ENCODE results near the gene GRIP1.

GRIP1 gene

DNA sequence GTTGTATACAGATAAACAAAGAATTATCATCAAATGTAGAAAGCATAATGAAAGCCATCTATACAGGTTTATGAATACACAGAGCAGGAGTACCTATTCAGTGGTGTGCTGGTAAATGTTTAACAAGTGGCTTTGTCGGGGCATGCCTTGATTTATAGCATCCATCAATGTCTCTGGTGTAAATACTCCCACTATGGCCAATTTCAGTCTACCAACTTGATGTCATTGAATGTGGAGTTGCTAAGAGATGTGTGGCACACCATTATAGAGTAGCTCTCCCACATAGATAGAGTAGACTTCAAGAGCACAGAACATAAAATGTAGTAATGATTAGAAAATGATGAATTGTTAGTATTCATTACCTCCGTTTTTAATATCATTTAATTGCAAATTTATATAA is 9.3 kb downstream of the GRIP1 start:
- no peak overlapping the region for H3K27ac ChIP-seq
- TF ChIP-seq, protein P1, sequence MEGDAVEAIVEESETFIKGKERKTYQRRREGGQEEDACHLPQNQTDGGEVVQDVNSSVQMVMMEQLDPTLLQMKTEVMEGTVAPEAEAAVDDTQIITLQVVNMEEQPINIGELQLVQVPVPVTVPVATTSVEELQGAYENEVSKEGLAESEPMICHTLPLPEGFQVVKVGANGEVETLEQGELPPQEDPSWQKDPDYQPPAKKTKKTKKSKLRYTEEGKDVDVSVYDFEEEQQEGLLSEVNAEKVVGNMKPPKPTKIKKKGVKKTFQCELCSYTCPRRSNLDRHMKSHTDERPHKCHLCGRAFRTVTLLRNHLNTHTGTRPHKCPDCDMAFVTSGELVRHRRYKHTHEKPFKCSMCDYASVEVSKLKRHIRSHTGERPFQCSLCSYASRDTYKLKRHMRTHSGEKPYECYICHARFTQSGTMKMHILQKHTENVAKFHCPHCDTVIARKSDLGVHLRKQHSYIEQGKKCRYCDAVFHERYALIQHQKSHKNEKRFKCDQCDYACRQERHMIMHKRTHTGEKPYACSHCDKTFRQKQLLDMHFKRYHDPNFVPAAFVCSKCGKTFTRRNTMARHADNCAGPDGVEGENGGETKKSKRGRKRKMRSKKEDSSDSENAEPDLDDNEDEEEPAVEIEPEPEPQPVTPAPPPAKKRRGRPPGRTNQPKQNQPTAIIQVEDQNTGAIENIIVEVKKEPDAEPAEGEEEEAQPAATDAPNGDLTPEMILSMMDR (conservative IDR thresholded peaks at IDR 0.05): no peak

DNA sequence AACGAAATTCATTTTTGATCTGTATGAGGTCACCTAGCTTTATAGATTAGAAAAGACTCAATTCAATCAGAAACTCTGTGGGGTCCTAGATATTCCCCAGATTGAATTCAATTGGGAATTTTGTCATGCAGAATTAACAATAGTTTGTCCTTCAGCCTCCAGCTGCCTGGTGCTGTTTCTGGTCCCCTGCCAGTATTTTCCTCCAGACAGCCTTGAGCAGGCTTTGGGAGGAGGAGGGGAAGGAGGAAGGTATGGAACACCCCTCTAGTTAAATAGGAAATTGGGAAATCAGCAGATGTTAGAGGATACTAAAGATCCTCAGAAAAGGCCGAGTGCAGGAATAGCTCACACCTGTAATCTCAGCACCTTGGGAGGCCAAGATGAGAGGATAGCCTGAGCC is 10.6 kb downstream of the GRIP1 start:
- H3K27ac ChIP-seq: no peak overlapping the region
- TF ChIP-seq, protein P1 (conservative IDR thresholded peaks at IDR 0.05): no peak

DNA sequence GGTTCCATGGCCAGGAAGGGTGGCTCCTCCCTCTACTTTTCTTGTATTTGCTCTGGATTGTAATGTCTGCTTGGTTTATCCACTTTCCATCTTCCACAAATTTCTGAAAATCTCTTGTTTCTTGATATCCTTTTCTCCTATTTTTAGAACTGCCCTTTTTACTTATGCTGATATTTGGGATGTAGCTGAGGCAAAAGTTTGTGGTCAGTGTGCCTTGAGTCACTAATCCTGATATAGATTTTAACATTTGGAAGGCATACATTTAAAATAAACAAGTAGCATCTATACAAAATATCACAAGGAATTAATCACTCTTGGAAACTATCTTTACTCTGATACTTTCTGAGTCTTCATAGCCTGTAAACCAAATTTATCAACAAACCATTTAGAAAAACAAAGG is 11.0 kb downstream of the GRIP1 start:
- TF ChIP-seq, protein P1 (conservative IDR thresholded peaks at IDR 0.05): no peak
- no peak overlapping the region for H3K27ac ChIP-seq

DNA sequence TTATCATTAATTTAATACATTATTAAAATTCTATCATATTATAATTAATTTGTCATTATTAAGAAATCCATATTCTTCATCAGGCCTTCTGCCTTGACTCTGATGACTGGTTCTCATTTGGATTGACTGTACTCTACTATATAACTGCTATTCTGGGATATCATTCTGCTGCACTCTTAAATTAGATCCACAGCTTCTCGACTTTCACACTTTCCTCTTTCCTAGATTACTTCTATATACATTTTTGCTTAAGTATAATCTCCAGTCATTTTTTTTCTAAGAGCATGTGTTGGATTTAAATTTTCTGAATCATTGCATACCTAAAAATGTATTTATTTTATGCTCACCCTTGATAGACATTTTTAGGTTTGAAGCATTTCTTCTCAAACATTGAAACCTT is 12.4 kb downstream of the GRIP1 start:
- H3K27ac ChIP-seq: no peak overlapping the region
- TF ChIP-seq, protein P1 (conservative IDR thresholded peaks at IDR 0.05): no peak

DNA sequence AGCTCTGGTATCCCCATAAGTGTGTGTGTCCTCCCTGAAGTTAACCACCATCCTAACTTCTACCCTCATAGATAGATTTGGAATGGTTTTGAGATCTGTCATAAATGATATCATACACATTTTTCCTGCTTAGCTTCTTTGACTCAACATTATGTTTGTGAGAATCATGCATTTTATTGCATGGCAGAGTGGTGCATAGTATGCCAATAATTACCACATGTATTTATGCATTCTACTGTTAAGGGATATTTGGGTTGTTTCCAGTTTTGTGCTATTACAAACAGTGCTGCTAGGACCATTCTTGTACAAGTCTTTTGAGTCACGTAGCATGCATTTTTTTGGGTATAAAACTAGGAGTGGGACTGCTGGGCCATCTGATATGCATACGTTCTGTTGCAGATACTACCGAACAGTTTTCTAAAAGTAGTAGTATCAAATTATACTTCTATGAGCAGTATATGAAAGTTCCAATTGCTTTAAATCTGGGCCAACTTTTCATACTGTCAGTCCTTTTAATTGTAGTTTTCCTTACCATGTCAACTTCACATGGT is 13.4 kb downstream of the GRIP1 start:
- no peak overlapping the region for H3K27ac ChIP-seq
- TF ChIP-seq, protein P1 (conservative IDR thresholded peaks at IDR 0.05): no peak

DNA sequence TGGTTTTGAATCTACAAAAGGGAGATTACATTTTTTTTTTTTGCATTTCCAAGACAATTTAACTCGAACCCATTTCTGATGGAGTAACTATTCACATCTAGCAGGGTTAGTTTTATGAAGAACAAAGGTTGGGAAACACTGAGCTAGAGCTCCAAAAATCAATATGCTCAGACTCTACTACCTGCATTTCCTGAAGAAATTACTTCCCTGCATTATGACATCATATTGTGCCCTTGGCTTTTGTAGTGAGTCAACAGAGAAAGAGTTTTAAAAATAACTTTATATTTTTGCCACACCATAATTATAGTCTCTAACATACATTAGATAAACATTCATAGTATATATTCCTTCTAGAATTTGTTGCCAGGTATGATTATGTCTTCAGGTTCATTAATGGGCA is 14.8 kb downstream of the GRIP1 start:
- H3K27ac ChIP-seq: no peak overlapping the region
- TF ChIP-seq, protein P1 (conservative IDR thresholded peaks at IDR 0.05): no peak

DNA sequence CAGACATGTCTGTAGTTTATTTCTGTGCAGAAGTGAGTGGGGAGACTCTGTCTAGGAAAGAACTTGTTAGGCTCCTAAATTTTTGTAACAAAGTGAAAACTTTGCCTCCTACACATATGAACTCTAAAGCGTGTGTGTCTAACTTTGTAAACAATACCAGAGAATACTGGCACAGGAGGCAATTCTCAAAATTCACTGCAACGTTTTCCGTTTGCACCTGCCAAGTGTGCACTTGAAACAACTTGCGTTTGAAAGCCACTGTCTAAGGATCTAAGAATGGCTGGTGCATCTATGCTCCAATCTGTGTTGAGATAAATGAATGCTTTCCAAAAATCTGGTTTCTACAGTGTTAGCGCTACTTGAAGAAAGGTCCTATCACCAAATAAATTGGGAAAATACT is 15.3 kb downstream of the GRIP1 start:
- TF ChIP-seq, protein P1 (conservative IDR thresholded peaks at IDR 0.05): no peak
- no peak overlapping the region for H3K27ac ChIP-seq

Data from VCaP (cell line).